ENCODE results near the gene TPRG1.

TPRG1 gene

DNA sequence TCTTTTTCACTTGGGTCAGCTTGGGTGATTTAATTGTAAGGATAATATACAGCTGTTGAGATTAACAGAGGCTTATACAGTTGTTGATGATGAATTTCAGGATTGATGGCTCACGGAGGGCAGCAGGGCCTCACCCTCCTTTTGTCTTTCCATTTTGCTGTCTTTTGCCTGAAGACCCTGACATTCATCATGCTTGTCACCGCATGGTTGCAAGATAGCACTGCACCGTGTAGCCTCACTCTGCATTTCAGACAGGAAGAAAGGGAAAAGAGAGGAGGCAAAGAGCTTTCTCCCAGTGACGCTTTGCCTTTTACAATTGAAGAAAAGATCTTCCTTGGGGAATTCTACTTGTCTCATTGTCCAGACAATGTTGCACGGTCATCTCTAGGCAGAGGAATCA lies 115.1 kb downstream of the TPRG1 start:
- Histone ChIP-seq H3K9me3 (ENCODE audit: control insufficient read depth, insufficient read depth, low read length) (no peaks in the 10 kb centered on the region), H3K9me2 (replicated peaks; ENCODE audit: control insufficient read depth, low read length) (no peaks in the 10 kb centered on the region), H3K27me3 (ENCODE audit: control insufficient read depth, low read length) (peaks cover 17% of the 10 kb centered on the region), H3K4me3 (ENCODE audit: low read length) (no peak overlapping the region), H3K4me2 (ENCODE audit: low read length) (no peak overlapping the region), H3K79me2 (ENCODE audit: control insufficient read depth, low read length) (no peaks in the 10 kb centered on the region), H3K4me1 (ENCODE audit: control insufficient read depth, low read length) (peaks cover 21% of the 10 kb centered on the region), H3K27ac (ENCODE audit: low read depth, low read length) (no peak overlapping the region), H3F3A (ENCODE audit: control insufficient read depth, insufficient read depth) (no peaks in the 10 kb centered on the region), H4K20me1 (ENCODE audit: control insufficient read depth, insufficient read depth, low read depth, low read length) (no peaks in the 10 kb centered on the region), H3K36me3 (ENCODE audit: control insufficient read depth, low read length) (no peaks in the 10 kb centered on the region)
- TF ChIP-seq, protein P1, sequence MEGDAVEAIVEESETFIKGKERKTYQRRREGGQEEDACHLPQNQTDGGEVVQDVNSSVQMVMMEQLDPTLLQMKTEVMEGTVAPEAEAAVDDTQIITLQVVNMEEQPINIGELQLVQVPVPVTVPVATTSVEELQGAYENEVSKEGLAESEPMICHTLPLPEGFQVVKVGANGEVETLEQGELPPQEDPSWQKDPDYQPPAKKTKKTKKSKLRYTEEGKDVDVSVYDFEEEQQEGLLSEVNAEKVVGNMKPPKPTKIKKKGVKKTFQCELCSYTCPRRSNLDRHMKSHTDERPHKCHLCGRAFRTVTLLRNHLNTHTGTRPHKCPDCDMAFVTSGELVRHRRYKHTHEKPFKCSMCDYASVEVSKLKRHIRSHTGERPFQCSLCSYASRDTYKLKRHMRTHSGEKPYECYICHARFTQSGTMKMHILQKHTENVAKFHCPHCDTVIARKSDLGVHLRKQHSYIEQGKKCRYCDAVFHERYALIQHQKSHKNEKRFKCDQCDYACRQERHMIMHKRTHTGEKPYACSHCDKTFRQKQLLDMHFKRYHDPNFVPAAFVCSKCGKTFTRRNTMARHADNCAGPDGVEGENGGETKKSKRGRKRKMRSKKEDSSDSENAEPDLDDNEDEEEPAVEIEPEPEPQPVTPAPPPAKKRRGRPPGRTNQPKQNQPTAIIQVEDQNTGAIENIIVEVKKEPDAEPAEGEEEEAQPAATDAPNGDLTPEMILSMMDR (IDR thresholded peaks at IDR 0.05; ENCODE audit: low read depth, low read length, poor library complexity, severe bottlenecking) = no peak
- no peak for TF ChIP-seq EZH2phosphoT487 (IDR thresholded peaks at IDR 0.05; ENCODE audit: borderline replicate concordance, low read length)

GRCh38 chr3:189288348-189289235 lies 116.8 kb downstream of the TPRG1 start:
- H3K9me3 ChIP-seq (ENCODE audit: control insufficient read depth, insufficient read depth, low read length) = no peaks in the 10 kb centered on the region
- peak overlapping the region; percentile 36 for H3K4me2 ChIP-seq (ENCODE audit: low read length)
- H3K4me3 ChIP-seq (ENCODE audit: low read length) = no peak overlapping the region

DNA sequence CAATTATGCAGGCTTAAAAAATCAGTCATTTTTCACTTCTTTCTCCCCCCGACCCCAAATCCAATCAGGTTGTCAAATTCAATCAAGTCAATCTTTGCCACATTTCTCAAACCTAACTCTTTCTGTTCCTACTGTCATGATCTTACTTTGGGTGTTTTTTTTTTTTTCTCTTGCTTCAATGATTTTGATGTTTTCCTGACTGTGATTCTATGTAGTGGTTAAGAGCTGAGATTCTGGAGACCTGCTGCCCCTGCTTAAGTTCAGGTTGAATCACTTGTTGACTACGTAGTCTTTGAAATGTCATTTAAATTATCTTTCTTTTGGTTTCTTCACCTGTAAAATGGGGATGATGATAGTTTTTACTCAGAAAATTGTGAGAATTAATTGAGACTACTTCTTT lies 117.5 kb downstream of the TPRG1 start:
- Histone ChIP-seq H3K9me2 (replicated peaks; ENCODE audit: control insufficient read depth, low read length) (no peaks in the 10 kb centered on the region), H3K4me3 (ENCODE audit: low read length) (no peak overlapping the region), H3K36me3 (ENCODE audit: control insufficient read depth, low read length) (no peaks in the 10 kb centered on the region), H4K20me1 (ENCODE audit: control insufficient read depth, insufficient read depth, low read depth, low read length) (no peaks in the 10 kb centered on the region), H3K27me3 (ENCODE audit: control insufficient read depth, low read length) (peaks cover 17% of the 10 kb centered on the region), H3K79me2 (ENCODE audit: control insufficient read depth, low read length) (no peaks in the 10 kb centered on the region), H3K9me3 (ENCODE audit: control insufficient read depth, insufficient read depth, low read length) (no peaks in the 10 kb centered on the region), H3K4me1 (ENCODE audit: control insufficient read depth, low read length) (peaks cover 21% of the 10 kb centered on the region), H3K27ac (ENCODE audit: low read depth, low read length) (no peak overlapping the region), H3F3A (ENCODE audit: control insufficient read depth, insufficient read depth) (no peaks in the 10 kb centered on the region), H3K4me2 (ENCODE audit: low read length) (no peak overlapping the region)
- TF ChIP-seq, protein P1 (IDR thresholded peaks at IDR 0.05; ENCODE audit: low read depth, low read length, poor library complexity, severe bottlenecking) = no peak
- TF ChIP-seq EZH2phosphoT487 (IDR thresholded peaks at IDR 0.05; ENCODE audit: borderline replicate concordance, low read length) = no peak

More at GRCh38 chr3:189288348-189289235, 116.8 kb downstream of the TPRG1 start:
- peaks cover 21% of the 10 kb centered on the region for H3K4me1 ChIP-seq (ENCODE audit: control insufficient read depth, low read length)
- H3F3A ChIP-seq (ENCODE audit: control insufficient read depth, insufficient read depth) = no peaks in the 10 kb centered on the region
- no peaks in the 10 kb centered on the region for H3K36me3 ChIP-seq (ENCODE audit: control insufficient read depth, low read length)
- no peaks in the 10 kb centered on the region for H3K9me2 ChIP-seq (replicated peaks; ENCODE audit: control insufficient read depth, low read length)
- TF ChIP-seq EZH2phosphoT487 (IDR thresholded peaks at IDR 0.05; ENCODE audit: borderline replicate concordance, low read length) = no peak
- TF ChIP-seq, protein P1 (IDR thresholded peaks at IDR 0.05; ENCODE audit: low read depth, low read length, poor library complexity, severe bottlenecking) = no peak
- H3K79me2 ChIP-seq (ENCODE audit: control insufficient read depth, low read length) = no peaks in the 10 kb centered on the region
- H3K27me3 ChIP-seq (ENCODE audit: control insufficient read depth, low read length) = peaks cover 17% of the 10 kb centered on the region
- H4K20me1 ChIP-seq (ENCODE audit: control insufficient read depth, insufficient read depth, low read depth, low read length) = no peaks in the 10 kb centered on the region
- no peak overlapping the region for H3K27ac ChIP-seq (ENCODE audit: low read depth, low read length)

All from DOHH2 (cell line).